ENCODE results near the gene SLC44A1. TPM values are rescaled to one million over a fixed set of nuclear protein-coding genes. Genes with fewer than 3 reads are reported as not detected.

SLC44A1 gene
- total and polyA plus RNA-seq, 2 of the 13 experiments (the other 11 are each of a cell fraction or from before 2014, with no cell fraction given): 21.4 to 40.8 TPM

- Histone ChIP-seq H3K4me2 (ENCODE audit: low read depth, low read length) (no peak overlapping the region), H2AFZ (ENCODE audit: low read length) (no peak overlapping the region), H4K20me1 (ENCODE audit: insufficient read depth, low read length) (no peaks in the 10 kb centered on the region), H3K9me3 (ENCODE audit: low read length) (no peaks in the 10 kb centered on the region), H3K79me2 (ENCODE audit: insufficient read depth, low read length) (peaks cover 3% of the 10 kb centered on the region), H3K9ac (ENCODE audit: insufficient read depth, low read depth, low read length) (no peak overlapping the region), H3K27me3 (ENCODE audit: control insufficient read depth in 1 of 2, insufficient read depth in 2 of 2, low read length in 2 of 2) (no peaks in the 10 kb centered on the region), H3K4me3 (replicated peaks in 1 of 3; ENCODE audit: insufficient read depth in 1 of 3, low read depth in 2 of 3, low read length in 3 of 3) (no peak overlapping the region), H3K36me3 (replicated peaks in 1 of 2; ENCODE audit: control insufficient read depth in 1 of 2, insufficient read depth in 2 of 2, low read length in 2 of 2) (peaks cover 3 to 19% of the 10 kb centered on the region in 2 experiments; a peak in 3 of 5 replicates), H3K4me1 (ENCODE audit: insufficient read depth, low read length) (peaks cover 53% of the 10 kb centered on the region), H3K27ac (ENCODE audit: extremely low read length, insufficient read depth, low read length) (peak overlapping the region; percentile 69)
- CTCF ChIA-PET (ENCODE audit: low intra/inter-chr PET ratio, low total read pairs): no interaction called here
- ATAC-seq: no peak
- in situ Hi-C loops (cut with HindIII; ENCODE audit: extremely low pct_ligation_motif_present, low pct_unique_long_range_greater_than_20kb) (no loop called here), intact Hi-C loops (cut with micrococcal nuclease; ENCODE audit: unreplicated experiment) (loop anchor here (5.0 kb wide), 1 partner anchor 40 kb away; no protein-coding TSS in a partner anchor)
- FAIRE-seq: no peak
- no peak for TF ChIP-seq ZNF746 (CRISPR knock-in tag; IDR thresholded peaks at IDR 0.05)
- 89% methylated on average over 2 of the region's 2 CpGs for WGBS (ENCODE audit: low lambda C conversion rate)
- no peak for DNase-seq (ENCODE audit: low spot score)
- no TSS peak for BruUV-seq (replicated peaks)
- POLR2A ChIA-PET: interaction anchor here (0.7 to 3.1 kb wide), 4 partner anchors 13 to 140 kb away, joined by 3 to 32 read pairs (median 14); no protein-coding TSS in a partner anchor
These were observed 88.0 kb downstream of the SLC44A1 start for GRCh38 chr9:105332471-105332870.

DNA sequence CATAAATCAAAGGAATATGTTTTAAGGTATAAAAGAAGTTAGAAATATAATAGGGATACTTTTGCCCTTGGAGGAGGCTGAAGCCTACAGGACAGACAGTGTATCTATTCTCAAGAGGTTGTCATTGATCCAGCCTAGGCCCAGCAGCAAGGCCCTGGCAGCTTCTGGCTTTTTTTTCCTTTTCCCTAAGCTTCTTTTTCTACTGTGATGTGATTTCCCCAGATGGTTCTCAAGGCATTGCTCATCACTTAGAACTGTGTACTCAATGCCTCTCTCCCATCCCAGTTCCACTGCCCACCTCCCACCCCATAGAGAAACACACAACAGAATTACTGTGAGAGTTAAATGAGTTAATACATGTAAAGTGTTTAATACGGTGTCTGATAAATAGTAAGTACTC is 88.6 kb downstream of the SLC44A1 start:
- BruUV-seq (replicated peaks): no TSS peak
- no peak overlapping the region for H3K4me3 ChIP-seq (replicated peaks in 1 of 3; ENCODE audit: insufficient read depth in 1 of 3, low read depth in 2 of 3, low read length in 3 of 3)
- H3K9me3 ChIP-seq (ENCODE audit: low read length): no peaks in the 10 kb centered on the region
- peaks cover 3 to 21% of the 10 kb centered on the region in 2 experiments; a peak in 3 of 5 replicates for H3K36me3 ChIP-seq (replicated peaks in 1 of 2; ENCODE audit: control insufficient read depth in 1 of 2, insufficient read depth in 2 of 2, low read length in 2 of 2)
- H3K4me1 ChIP-seq (ENCODE audit: insufficient read depth, low read length): peaks cover 53% of the 10 kb centered on the region
- in situ Hi-C loops (cut with HindIII; ENCODE audit: extremely low pct_ligation_motif_present, low pct_unique_long_range_greater_than_20kb) (no loop called here), intact Hi-C loops (cut with micrococcal nuclease; ENCODE audit: unreplicated experiment) (loop anchor here (5.0 kb wide), 1 partner anchor 41 kb away; no protein-coding TSS in a partner anchor)
- ChIA-PET CTCF (ENCODE audit: low intra/inter-chr PET ratio, low total read pairs) (no interaction called here), POLR2A (no interaction called here)
- no peaks in the 10 kb centered on the region for H4K20me1 ChIP-seq (ENCODE audit: insufficient read depth, low read length)
- 100% methylated on average over 1 of the region's 1 CpG for WGBS (ENCODE audit: low lambda C conversion rate)
- peaks cover 3% of the 10 kb centered on the region for H3K79me2 ChIP-seq (ENCODE audit: insufficient read depth, low read length)
- H2AFZ ChIP-seq (ENCODE audit: low read length): no peak overlapping the region
- no peak for ATAC-seq
- H3K27ac ChIP-seq (ENCODE audit: extremely low read length, insufficient read depth, low read length): peak overlapping the region; percentile 2
- H3K9ac ChIP-seq (ENCODE audit: insufficient read depth, low read depth, low read length): no peak overlapping the region
- TF ChIP-seq ZNF558 (CRISPR knock-in tag; IDR thresholded peaks at IDR 0.05; ENCODE audit: borderline replicate concordance) (no peak), SIN3B (IDR thresholded peaks at IDR 0.05; ENCODE audit: low read length) (no peak), SKIL (CRISPR knock-in tag; IDR thresholded peaks at IDR 0.05; ENCODE audit: borderline replicate concordance) (no peak), ZNF251 (CRISPR knock-in tag; IDR thresholded peaks at IDR 0.05) (no peak), THAP9 (CRISPR knock-in tag; IDR thresholded peaks at IDR 0.05; ENCODE audit: borderline replicate concordance) (no peak), ZNF335 (CRISPR knock-in tag; IDR thresholded peaks at IDR 0.05) (no peak), AGO1 (IDR thresholded peaks at IDR 0.05; ENCODE audit: low read depth, low read length, poor library complexity, severe bottlenecking) (no peak), SNAPC2 (CRISPR knock-in tag; IDR thresholded peaks at IDR 0.05) (no peak), RXRA (CRISPR knock-in tag; IDR thresholded peaks at IDR 0.05) (no peak), ZNF264 (CRISPR knock-in tag; IDR thresholded peaks at IDR 0.05) (no peak), SETDB1 (CRISPR knock-in tag; IDR thresholded peaks at IDR 0.05; ENCODE audit: borderline replicate concordance) (no peak), MAZ (IDR thresholded peaks at IDR 0.05; ENCODE audit: borderline replicate concordance, low read depth, low read length) (no peak), MAZ (CRISPR knock-in tag; IDR thresholded peaks at IDR 0.05; ENCODE audit: low read depth) (no peak)
- no peak overlapping the region for H3K4me2 ChIP-seq (ENCODE audit: low read depth, low read length)
- FAIRE-seq: no peak
- H3K27me3 ChIP-seq (ENCODE audit: control insufficient read depth in 1 of 2, insufficient read depth in 2 of 2, low read length in 2 of 2): no peaks in the 10 kb centered on the region
- DNase-seq (ENCODE audit: low spot score): no peak
